Endothelial cell of umbilical vein (primary cell): ENCODE results near the gene CEP250. TPM values are rescaled to one million over a fixed set of nuclear protein-coding genes. Genes with fewer than 3 reads are reported as not detected.
A peak's percentile ranks its signal among the peaks of the same experiment; 100 is the strongest.

Source experiments
- BruUV-seq: library from RNA; stranded (reverse); fragments of 400-500 nt; replicated peaks from 2 replicates; lab custom pipeline; 2021; lab: Mats Ljungman, UMichigan
- CTCF ChIA-PET: fragments of 300-600, 350-600 bp; sonication (Branson Sonifier 250); formaldehyde crosslinking; loops from one replicate; lab custom pipeline; 2021; ENCODE audit warnings: antibody characterized with exemption, inconsistent platforms; lab: Charles Lee
- POLR2A ChIA-PET: fragments of 300-600, 350-600 bp; sonication (Branson Sonifier 250); formaldehyde crosslinking; loops from one replicate; lab custom pipeline; 2021; ENCODE audit warnings: antibody characterized with exemption, inconsistent platforms; lab: Charles Lee
- DNase-seq: peaks from one replicate; pipeline ENCODE4 v3.0.0-alpha.2; 2011; ENCODE audit warnings: low read depth, low spot score
- FAIRE-seq: peaks from 2 replicates; lab custom pipeline; 2011; peaks lifted over from hg19 to GRCh38; lab: Jason Lieb, UNC
- H2AFZ ChIP-seq: 2 replicates; pipeline ENCODE4 v1.6.0; 2012; ENCODE audit warnings: low read depth, low read length, control low read depth, inconsistent platforms
- H3K27ac ChIP-seq: 2 replicates; pipeline ENCODE4 v1.5.1; 2011; ENCODE audit warnings: low read depth, mild to moderate bottlenecking, control low read depth, low read length, moderate library complexity; ENCODE audit not compliant: insufficient read depth
- H3K27me3 ChIP-seq, 2 experiments: 2 replicates each; pipeline versions ENCODE4 v1.6.0 to v1.6.1; 2011; ENCODE audit warnings: low read length in 2 of 2, mixed read lengths in 1 of 2; ENCODE audit not compliant: control insufficient read depth in 2 of 2, insufficient read depth in 2 of 2
- H3K36me3 ChIP-seq, 2 experiments: 2 replicates in 1 of 2; 3 replicates in 1 of 2; pipeline ENCODE4 v1.5.1; 2011; ENCODE audit warnings: low read length in 2 of 2, mild to moderate bottlenecking in 1 of 2, moderate library complexity in 1 of 2; ENCODE audit not compliant: control insufficient read depth in 2 of 2, insufficient read depth in 2 of 2; ENCODE audit errors: extremely low read depth in 1 of 2
- H3K4me1 ChIP-seq: 3 replicates; pipeline ENCODE4 v1.5.1; 2011; ENCODE audit warnings: mild to moderate bottlenecking, low read length; ENCODE audit not compliant: control insufficient read depth, insufficient read depth; ENCODE audit errors: extremely low read depth
- H3K4me2 ChIP-seq: 2 replicates; pipeline ENCODE4 v1.6.1; 2011; ENCODE audit warnings: low read length, control low read depth, mixed read lengths; ENCODE audit not compliant: insufficient read depth
- H3K4me3 ChIP-seq, 3 experiments: fragments of 200-600 bp in 1 of 3; sonication (generic), shearing (Covaris generic) in 1 of 3; replicated peaks in 1 of 3; 2 replicates each; pipeline ENCODE4 v1.5.1; 2011 to 2016; ENCODE audit warnings: control low read depth in 3 of 3, low read length in 3 of 3, mild to moderate bottlenecking in 2 of 3, inconsistent platforms in 1 of 3, low read depth in 1 of 3, moderate library complexity in 1 of 3; ENCODE audit not compliant: insufficient read depth in 1 of 3
- H3K79me2 ChIP-seq: 2 replicates; pipeline ENCODE4 v1.6.0; 2012; ENCODE audit warnings: low read length, inconsistent platforms; ENCODE audit not compliant: control insufficient read depth, insufficient read depth
- H3K9ac ChIP-seq: replicated peaks from 2 replicates; pipeline ENCODE3; 2011; ENCODE audit warnings: low read length, control low read depth; ENCODE audit not compliant: insufficient read depth; ENCODE audit errors: extremely low read depth
- H3K9me1 ChIP-seq: replicated peaks from 3 replicates; pipeline ENCODE4 v1.6.0; 2011; ENCODE audit warnings: mild to moderate bottlenecking, low read length; ENCODE audit not compliant: control insufficient read depth, insufficient read depth; ENCODE audit errors: extremely low read depth
- H3K9me3 ChIP-seq: replicated peaks from 2 replicates; pipeline ENCODE4 v1.5.1; 2012; ENCODE audit warnings: low read length, inconsistent platforms; ENCODE audit not compliant: control insufficient read depth, insufficient read depth
- H4K20me1 ChIP-seq: replicated peaks from 2 replicates; pipeline ENCODE3; 2011; ENCODE audit warnings: mild to moderate bottlenecking, low read length; ENCODE audit not compliant: control insufficient read depth, insufficient read depth; ENCODE audit errors: extremely low read depth
- EZH2 ChIP-seq: IDR thresholded peaks from 2 replicates; pipeline ENCODE4 v1.6.1; 2012; ENCODE audit warnings: borderline replicate concordance, low read depth, mild to moderate bottlenecking, moderate library complexity, low read length, inconsistent platforms; ENCODE audit not compliant: severe bottlenecking
- GATA2 ChIP-seq: IDR thresholded peaks from 2 replicates; pipeline ENCODE4 v1.7.0; 2011; ENCODE audit warnings: low read depth, mild to moderate bottlenecking, moderate library complexity, mixed read lengths, low read length; ENCODE audit not compliant: insufficient read length, insufficient read depth
- MYC ChIP-seq: IDR thresholded peaks from one replicate; pipeline ENCODE4 v1.6.1; 2011; ENCODE audit warnings: mild to moderate bottlenecking, low read depth, low read length
- POLR2A ChIP-seq: IDR thresholded peaks from 2 replicates; pipeline ENCODE4 v1.6.1; 2012; ENCODE audit warnings: low read depth, mild to moderate bottlenecking, control low read depth, low read length
- dilution Hi-C: fragments of 300-500 bp; cut with MboI; formaldehyde crosslinking; loops from one replicate; pipeline ENCODE4 v1.15.0; 2019; ENCODE audit warnings: low sequenced_read_pairs; ENCODE audit not compliant: extremely low pct_ligation_motif_present
- intact Hi-C: fragments of 100-400 bp; cut with micrococcal nuclease; formaldehyde crosslinking; loops from one replicate; pipeline ENCODE4 v1.10.0; 2022
- microRNA counts: library from miRNA; unstranded; fragments of <30 nt; microRNA quantifications from one replicate; lab custom pipeline; 2016
- microRNA-seq: library from miRNA; unstranded; fragments of <30 nt; microRNA quantifications from one replicate; pipeline ENCODE4 v1.2.0, GENCODE V29; 2021; ENCODE audit warnings: borderline number of aligned reads, borderline replicate concordance
- polyA plus RNA-seq, 4 experiments: library from polyadenylated mRNA; depleted of rRNA in 3 of 4; stranded (reverse) in 3 of 4; unstranded in 1 of 4; fragments of >200 nt; gene quantifications; 2 replicates each; pipeline versions ENCODE4 v1.2.1 to v1.2.3, GENCODE V29; 2011 to 2012; ENCODE audit warnings: missing spikeins in 1 of 4
- small RNA-seq: library from RNA; depleted of rRNA; stranded (forward); fragments of <200 nt; gene quantifications from one replicate; pipeline ENCODE3, GENCODE V24; 2012; ENCODE audit warnings: low replicate concordance, low read depth; ENCODE audit not compliant: insufficient read depth, insufficient read length
- total RNA-seq: library from RNA; stranded (reverse); gene quantifications from 2 replicates; pipeline ENCODE4 v1.2.3, GENCODE V29; 2021
- TF ChIP-seq, protein P1 (sequence below), 2 donors: IDR thresholded peaks; 1 replicate in 1 of 2; 2 replicates in 1 of 2; pipeline ENCODE4 v1.5.1; 2011; ENCODE audit warnings: low read length in 2 of 2, mild to moderate bottlenecking in 2 of 2, moderate library complexity in 2 of 2, control low read depth in 1 of 2, inconsistent platforms in 1 of 2, low read depth in 1 of 2; ENCODE audit not compliant: insufficient read depth in 1 of 2; ENCODE audit errors: extremely low read depth in 1 of 2

CEP250 gene
- total and polyA plus RNA-seq, 2 donors (not counting 3 experiments of a cell fraction or from before 2014, with no cell fraction given) = 5.3 to 58.9 TPM

DNA sequence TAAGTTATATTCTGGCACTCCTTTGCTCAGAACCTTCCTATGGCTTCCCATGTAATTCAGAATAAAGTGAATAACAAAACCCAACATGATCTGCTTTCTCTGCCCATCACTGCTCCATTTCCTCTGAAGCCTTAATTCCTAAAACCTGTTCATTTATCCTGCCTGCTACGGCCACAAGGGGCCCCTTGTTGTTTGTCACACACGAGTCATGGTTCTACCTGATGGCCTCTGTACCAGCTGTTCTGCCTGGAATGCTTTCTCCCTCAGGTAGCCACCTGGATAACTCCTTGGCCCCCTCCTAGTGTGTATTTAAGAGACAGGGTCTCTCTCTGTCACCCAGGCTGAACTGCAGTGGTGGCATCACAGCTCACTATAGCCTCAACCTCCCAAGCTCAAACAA is 113.2 kb downstream of the CEP250 start:
- no peak for FAIRE-seq
- no peak overlapping the region for H3K4me2 ChIP-seq
- no peaks in the 10 kb centered on the region for H4K20me1 ChIP-seq
- no peaks in the 10 kb centered on the region for H3K9me3 ChIP-seq
- H3K4me1 ChIP-seq = no peaks in the 10 kb centered on the region
- H3K36me3 ChIP-seq = no peaks in the 10 kb centered on the region
- no peaks in the 10 kb centered on the region for H3K27me3 ChIP-seq
- H3K4me3 ChIP-seq = no peak overlapping the region
- no peak overlapping the region for H2AFZ ChIP-seq
- H3K9me1 ChIP-seq = no peaks in the 10 kb centered on the region
- intact Hi-C loops = no loop called here
- ChIA-PET POLR2A (no interaction called here), CTCF (no interaction called here)
- no peak overlapping the region for H3K9ac ChIP-seq
- no TSS peak for BruUV-seq
- no peaks in the 10 kb centered on the region for H3K79me2 ChIP-seq
- dilution Hi-C loops = no loop called here
- TF ChIP-seq EZH2 (no peak), MYC (no peak), GATA2 (no peak), POLR2A (no peak)
- TF ChIP-seq, protein P1, sequence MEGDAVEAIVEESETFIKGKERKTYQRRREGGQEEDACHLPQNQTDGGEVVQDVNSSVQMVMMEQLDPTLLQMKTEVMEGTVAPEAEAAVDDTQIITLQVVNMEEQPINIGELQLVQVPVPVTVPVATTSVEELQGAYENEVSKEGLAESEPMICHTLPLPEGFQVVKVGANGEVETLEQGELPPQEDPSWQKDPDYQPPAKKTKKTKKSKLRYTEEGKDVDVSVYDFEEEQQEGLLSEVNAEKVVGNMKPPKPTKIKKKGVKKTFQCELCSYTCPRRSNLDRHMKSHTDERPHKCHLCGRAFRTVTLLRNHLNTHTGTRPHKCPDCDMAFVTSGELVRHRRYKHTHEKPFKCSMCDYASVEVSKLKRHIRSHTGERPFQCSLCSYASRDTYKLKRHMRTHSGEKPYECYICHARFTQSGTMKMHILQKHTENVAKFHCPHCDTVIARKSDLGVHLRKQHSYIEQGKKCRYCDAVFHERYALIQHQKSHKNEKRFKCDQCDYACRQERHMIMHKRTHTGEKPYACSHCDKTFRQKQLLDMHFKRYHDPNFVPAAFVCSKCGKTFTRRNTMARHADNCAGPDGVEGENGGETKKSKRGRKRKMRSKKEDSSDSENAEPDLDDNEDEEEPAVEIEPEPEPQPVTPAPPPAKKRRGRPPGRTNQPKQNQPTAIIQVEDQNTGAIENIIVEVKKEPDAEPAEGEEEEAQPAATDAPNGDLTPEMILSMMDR (IDR thresholded peaks at IDR 0.05; ENCODE audit: extremely low read depth in 1 of 2, insufficient read depth in 1 of 2, low read depth in 1 of 2, low read length in 2 of 2) = peak; percentile 3 to 15
- H3K27ac ChIP-seq = no peak overlapping the region
- no peak for DNase-seq

MicroRNAs encoded within 50 kb of the gene (microRNA counts, 767-probe panel; counts per million panel counts)
- 723 counts per million, percentile 96 among the panel's probes with 10 or more counts for microRNA hsa-miR-1289 (lab: Ali Mortazavi, UCI)

Small RNA genes within 50 kb of the gene (microRNA-seq; reads per million reads assigned to microRNA genes)
- not detected for gene MIR1289-1

Small RNA genes within 50 kb of the gene (small RNA-seq; reads per million reads assigned to genes)
- not detected for gene MIR1289-1

Other genes starting within 250 kb of the CEP250 start
- gene MMP24, start 228.9 kb upstream of the CEP250 start, total RNA-seq = 0.27 and 0.32 TPM in 2 replicates
- 0.48 and 0.54 TPM in 2 replicates for gene MMP24, start 228.9 kb upstream of the CEP250 start, polyA plus RNA-seq
- gene MMP24OS, start 177.5 kb upstream of the CEP250 start, total RNA-seq = 52.8 and 55.6 TPM in 2 replicates
- 35.1 and 43.2 TPM in 2 replicates for gene MMP24OS, start 177.5 kb upstream of the CEP250 start, polyA plus RNA-seq
- 124 and 153 TPM in 2 replicates for gene EIF6, start 170.8 kb upstream of the CEP250 start, total RNA-seq
- 286 and 383 TPM in 2 replicates for gene EIF6, start 170.8 kb upstream of the CEP250 start, polyA plus RNA-seq
- not detected in 2 replicates for gene FAM83C, start 163.2 kb upstream of the CEP250 start, total RNA-seq
- gene FAM83C, start 163.2 kb upstream of the CEP250 start, polyA plus RNA-seq = not detected in 2 replicates
- gene UQCC1, start 43.6 kb upstream of the CEP250 start, total RNA-seq = 31.5 and 48.4 TPM in 2 replicates
- gene UQCC1, start 43.6 kb upstream of the CEP250 start, polyA plus RNA-seq = 20.0 and 21.6 TPM in 2 replicates
- 0.18 TPM in 1 of 2 replicates, not detected in the other for gene GDF5, start 17.4 kb upstream of the CEP250 start, total RNA-seq
- gene GDF5, start 17.4 kb upstream of the CEP250 start, polyA plus RNA-seq = 0.14 and 0.21 TPM in 2 replicates
- not detected in 2 replicates for gene C20orf173, start 74.1 kb downstream of the CEP250 start, total RNA-seq
- gene C20orf173, start 74.1 kb downstream of the CEP250 start, polyA plus RNA-seq = not detected in 2 replicates
- 202 and 203 TPM in 2 replicates for gene ERGIC3, start 86.5 kb downstream of the CEP250 start, total RNA-seq
- gene ERGIC3, start 86.5 kb downstream of the CEP250 start, polyA plus RNA-seq = 419 and 481 TPM in 2 replicates
- 3.7 and 7.2 TPM in 2 replicates for gene SPAG4, start 160.2 kb downstream of the CEP250 start, total RNA-seq
- 9.5 and 12.3 TPM in 2 replicates for gene SPAG4, start 160.2 kb downstream of the CEP250 start, polyA plus RNA-seq
- gene CPNE1, start 209.3 kb downstream of the CEP250 start, total RNA-seq = 239 and 244 TPM in 2 replicates
- gene CPNE1, start 209.3 kb downstream of the CEP250 start, polyA plus RNA-seq = 316 and 368 TPM in 2 replicates
- 98.0 and 105 TPM in 2 replicates for gene RBM12, start 209.3 kb downstream of the CEP250 start, total RNA-seq
- 120 and 121 TPM in 2 replicates for gene RBM12, start 209.3 kb downstream of the CEP250 start, polyA plus RNA-seq
- gene NFS1, start 243.8 kb downstream of the CEP250 start, total RNA-seq = 24.0 and 25.1 TPM in 2 replicates
- 28.4 and 36.5 TPM in 2 replicates for gene NFS1, start 243.8 kb downstream of the CEP250 start, polyA plus RNA-seq
- gene ROMO1, start 243.8 kb downstream of the CEP250 start, total RNA-seq = 169 and 174 TPM in 2 replicates
- 845 and 1,099 TPM in 2 replicates for gene ROMO1, start 243.8 kb downstream of the CEP250 start, polyA plus RNA-seq